Subcutaneous abdominal adipose tissue (tissue), 5 donors: Measurements from ENCODE around the gene BMAL2.

Source experiments
- H3K27ac ChIP-seq: one replicate; pipeline ENCODE4 v1.7.0; 2013; ENCODE audit warnings: low read depth, mild to moderate bottlenecking, inconsistent platforms, low read length, moderate library complexity
- H3K27me3 ChIP-seq, 5 donors: one replicate each; pipeline ENCODE4 v1.7.0; 2013; ENCODE audit warnings: low read length in 5 of 5, inconsistent platforms in 1 of 5; ENCODE audit not compliant: control insufficient read depth in 5 of 5, insufficient read depth in 4 of 5
- H3K36me3 ChIP-seq, 5 donors: one replicate each; pipeline ENCODE4 v1.7.0; 2013; ENCODE audit warnings: low read length in 5 of 5; ENCODE audit not compliant: control insufficient read depth in 5 of 5, insufficient read depth in 5 of 5
- H3K4me1 ChIP-seq, 5 donors: one replicate each; pipeline ENCODE4 v1.7.0; 2013; ENCODE audit warnings: low read length in 5 of 5, mild to moderate bottlenecking in 3 of 5, moderate library complexity in 1 of 5; ENCODE audit not compliant: control insufficient read depth in 5 of 5, insufficient read depth in 5 of 5
- H3K4me3 ChIP-seq, 5 donors: one replicate each; pipeline ENCODE4 v1.7.0; 2013; ENCODE audit warnings: low read length in 5 of 5, low read depth in 1 of 5
- H3K9ac ChIP-seq, 5 donors: one replicate each; pipeline ENCODE4 v1.7.0; 2013; ENCODE audit warnings: low read length in 5 of 5, mild to moderate bottlenecking in 4 of 5, moderate library complexity in 3 of 5
- H3K9me3 ChIP-seq, 5 donors: one replicate each; pipeline ENCODE4 v1.7.0; 2013; ENCODE audit warnings: low read length in 5 of 5; ENCODE audit not compliant: control insufficient read depth in 5 of 5
- donor health status: healthy.
- donor health status: healthy.
- donor health status: healthy.
- donor health status: healthy.
- donor health status: healthy.

The BMAL2 gene

GRCh38 chr12:27319409-27319808, 13.2 kb upstream of the BMAL2 start:
- Histone ChIP-seq H3K27me3 (no peaks in the 10 kb centered on the region), H3K9me3 (no peaks in the 10 kb centered on the region), H3K9ac (peak overlapping the region in 1 of 5 donors; percentile 35), H3K36me3 (peaks cover 53 to 75% (median 68%) of the 10 kb centered on the region in 5 donors), H3K4me3 (no peak overlapping the region), H3K27ac (peak overlapping the region; percentile 69), H3K4me1 (peaks cover 0 to 4% (median 2%) of the 10 kb centered on the region in 5 donors)

DNA sequence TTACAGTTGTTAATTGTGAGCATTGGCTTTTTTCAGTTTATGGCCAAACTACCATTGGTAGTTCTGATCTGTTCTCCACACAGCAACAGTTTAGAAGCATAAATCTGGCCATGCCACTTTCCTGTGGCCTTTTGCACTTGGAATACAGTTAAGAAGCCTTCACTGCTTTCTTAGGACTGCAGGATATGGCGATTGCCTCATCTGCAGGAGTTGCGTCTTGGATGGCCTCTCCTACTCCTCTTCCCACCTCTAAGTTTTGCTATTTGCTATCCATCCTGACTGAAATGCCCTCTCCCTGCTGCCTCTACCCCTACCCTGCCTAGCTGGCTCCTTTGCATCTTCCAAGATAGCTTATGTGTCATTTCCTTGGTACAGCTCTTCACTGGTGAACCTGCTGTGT, 12.8 kb upstream of the BMAL2 start:
- Histone ChIP-seq H3K4me3 (no peak overlapping the region), H3K9ac (peak overlapping the region in 2 of 5 donors; percentile 10 to 35), H3K9me3 (no peaks in the 10 kb centered on the region), H3K36me3 (peaks cover 51 to 73% (median 65%) of the 10 kb centered on the region in 5 donors), H3K27ac (peak overlapping the region; percentile 69), H3K4me1 (peaks cover 0 to 4% (median 2%) of the 10 kb centered on the region in 5 donors), H3K27me3 (no peaks in the 10 kb centered on the region)

GRCh38 chr12:27324530-27324929, 8.1 kb upstream of the BMAL2 start:
- Histone ChIP-seq H3K9ac (no peak overlapping the region), H3K36me3 (peaks cover 34 to 58% (median 47%) of the 10 kb centered on the region in 5 donors), H3K27me3 (no peaks in the 10 kb centered on the region), H3K27ac (peak overlapping the region; percentile 6), H3K4me3 (no peak overlapping the region), H3K9me3 (no peaks in the 10 kb centered on the region), H3K4me1 (no peaks in the 10 kb centered on the region)

- H3K9me3 ChIP-seq = no peaks in the 10 kb centered on the region
- H3K27ac ChIP-seq = peak overlapping the region; percentile 35
- peaks cover 11 to 19% (median 14%) of the 10 kb centered on the region in 5 donors for H3K36me3 ChIP-seq
- H3K9ac ChIP-seq = no peak overlapping the region
- no peaks in the 10 kb centered on the region for H3K27me3 ChIP-seq
- H3K4me3 ChIP-seq = no peak overlapping the region
- H3K4me1 ChIP-seq = peaks cover 0 to 29% (median 23%) of the 10 kb centered on the region in 5 donors
Measured at GRCh38 chr12:27330846-27331245, 1.8 kb upstream of the BMAL2 start.

DNA sequence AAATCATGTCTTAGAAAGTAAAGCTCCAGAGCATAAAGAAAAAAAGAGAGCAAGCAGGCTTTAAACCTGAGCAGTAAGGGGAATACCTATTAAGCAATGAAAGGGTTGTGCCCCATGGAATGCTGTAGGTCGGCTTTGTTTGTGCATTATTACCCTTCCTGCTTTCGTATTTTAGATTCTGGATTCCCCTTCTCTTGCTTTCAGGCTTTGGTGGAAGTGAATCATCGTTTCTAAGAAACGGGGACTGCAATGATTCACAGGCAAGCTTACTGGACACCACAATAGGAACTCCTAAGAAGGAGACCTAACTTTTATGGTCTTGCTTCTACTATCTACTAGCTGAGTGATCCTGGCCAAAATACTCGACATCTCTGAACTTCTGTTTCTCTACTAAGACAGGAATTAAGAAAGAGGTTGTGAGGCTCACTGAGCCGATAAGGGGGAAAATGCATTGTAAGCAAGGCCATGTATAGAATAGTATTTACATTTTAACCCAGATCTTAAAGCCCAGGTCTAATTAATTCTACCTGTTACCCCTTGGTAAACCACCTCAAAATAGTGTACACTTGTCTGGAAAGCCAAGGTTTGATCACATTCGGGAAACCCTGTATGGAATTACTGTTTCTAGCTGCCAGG, 1.2 kb upstream of the BMAL2 start:
- peak overlapping the region; percentile 35 for H3K27ac ChIP-seq
- peak overlapping the region in 1 of 5 donors; percentile 13 for H3K9ac ChIP-seq
- no peak overlapping the region for H3K4me3 ChIP-seq
- H3K9me3 ChIP-seq = no peaks in the 10 kb centered on the region
- H3K36me3 ChIP-seq = peaks cover 6 to 14% (median 9%) of the 10 kb centered on the region in 5 donors
- no peaks in the 10 kb centered on the region for H3K27me3 ChIP-seq
- H3K4me1 ChIP-seq = peaks cover 0 to 29% (median 23%) of the 10 kb centered on the region in 5 donors

- Histone ChIP-seq H3K27ac (peak overlapping the region; percentile 35), H3K4me3 (peak overlapping the region in 4 of 5 donors; percentile 70 to 87 (median 74)), H3K9ac (peak overlapping the region in 2 of 5 donors; percentile 32 to 59), H3K4me1 (peaks cover 0 to 29% (median 23%) of the 10 kb centered on the region in 5 donors), H3K36me3 (peaks cover 1 to 9% (median 6%) of the 10 kb centered on the region in 5 donors), H3K27me3 (no peaks in the 10 kb centered on the region), H3K9me3 (no peaks in the 10 kb centered on the region)
Measured at GRCh38 chr12:27331927-27332324, 710 bp upstream of the BMAL2 start.

GRCh38 chr12:27332407-27332713, 276 bp upstream of the BMAL2 start:
- Histone ChIP-seq H3K27me3 (no peaks in the 10 kb centered on the region), H3K9ac (peak overlapping the region in 3 of 5 donors; percentile 32 to 66 (median 59)), H3K36me3 (peaks cover 0 to 8% (median 4%) of the 10 kb centered on the region in 5 donors), H3K4me1 (peaks cover 0 to 29% (median 23%) of the 10 kb centered on the region in 5 donors), H3K27ac (no peak overlapping the region), H3K4me3 (peak overlapping the region; percentile 51 to 87 (median 74)), H3K9me3 (no peaks in the 10 kb centered on the region)

- no peak overlapping the region for H3K27ac ChIP-seq
- no peaks in the 10 kb centered on the region for H3K9me3 ChIP-seq
- peak overlapping the region; percentile 11 to 66 (median 55) for H3K9ac ChIP-seq
- peak overlapping the region; percentile 45 to 77 (median 72) for H3K4me3 ChIP-seq
- H3K36me3 ChIP-seq = no peaks in the 10 kb centered on the region
- peaks cover 0 to 29% (median 23%) of the 10 kb centered on the region in 5 donors for H3K4me1 ChIP-seq
- H3K27me3 ChIP-seq = no peaks in the 10 kb centered on the region
Measured at GRCh38 chr12:27333403-27334009, 870 bp downstream of the BMAL2 start.

GRCh38 chr12:27334042-27334720, 1.5 kb downstream of the BMAL2 start:
- no peak overlapping the region for H3K27ac ChIP-seq
- H3K36me3 ChIP-seq = no peaks in the 10 kb centered on the region
- H3K4me1 ChIP-seq = peaks cover 0 to 29% (median 23%) of the 10 kb centered on the region in 5 donors
- H3K9ac ChIP-seq = peak overlapping the region in 4 of 5 donors; percentile 11 to 59 (median 49)
- no peaks in the 10 kb centered on the region for H3K27me3 ChIP-seq
- H3K9me3 ChIP-seq = no peaks in the 10 kb centered on the region
- H3K4me3 ChIP-seq = peak overlapping the region; percentile 45 to 77 (median 72)

GRCh38 chr12:27334721-27335082, 2.1 kb downstream of the BMAL2 start:
- no peaks in the 10 kb centered on the region for H3K27me3 ChIP-seq
- H3K27ac ChIP-seq = no peak overlapping the region
- H3K4me3 ChIP-seq = no peak overlapping the region
- no peaks in the 10 kb centered on the region for H3K9me3 ChIP-seq
- no peak overlapping the region for H3K9ac ChIP-seq
- no peaks in the 10 kb centered on the region for H3K36me3 ChIP-seq
- peaks cover 0 to 29% (median 23%) of the 10 kb centered on the region in 5 donors for H3K4me1 ChIP-seq
